Liver (tissue), 9 donors: ENCODE measurements around the gene RYR1. TPM values are rescaled to one million over a fixed set of nuclear protein-coding genes. Genes with fewer than 3 reads are reported as not detected.

Experiments used
- DNase-seq: peaks from one replicate; pipeline ENCODE4 v3.0.0-alpha.2; 2017; ENCODE audit warnings: low spot score
- H3K27ac ChIP-seq, 2 donors: one replicate each; pipeline ENCODE4 v1.7.0; 2013; ENCODE audit warnings: inconsistent platforms in 2 of 2, low read length in 2 of 2, control low read depth in 1 of 2, low read depth in 1 of 2, mild to moderate bottlenecking in 1 of 2
- H3K27me3 ChIP-seq, 4 donors: one replicate each; pipeline versions ENCODE4 v1.6.1 to v1.7.0; 2013; ENCODE audit warnings: low read length in 3 of 4, inconsistent platforms in 1 of 4, mild to moderate bottlenecking in 1 of 4, moderate library complexity in 1 of 4; ENCODE audit not compliant: control insufficient read depth in 4 of 4, insufficient read depth in 4 of 4
- H3K36me3 ChIP-seq, 4 donors: one replicate each; pipeline versions ENCODE4 v1.6.1 to v1.7.0; 2013; ENCODE audit warnings: low read length in 3 of 4, mild to moderate bottlenecking in 3 of 4, low read depth in 1 of 4, moderate library complexity in 1 of 4; ENCODE audit not compliant: control insufficient read depth in 4 of 4, insufficient read depth in 3 of 4
- H3K4me1 ChIP-seq, 4 donors: one replicate each; pipeline versions ENCODE4 v1.6.1 to v1.7.0; 2013; ENCODE audit warnings: low read length in 3 of 4, mild to moderate bottlenecking in 3 of 4, moderate library complexity in 1 of 4; ENCODE audit not compliant: control insufficient read depth in 4 of 4, insufficient read depth in 4 of 4
- H3K4me3 ChIP-seq, 3 donors: one replicate each; pipeline versions ENCODE4 v1.6.1 to v1.7.0; 2013; ENCODE audit warnings: low read length in 3 of 3, control low read depth in 1 of 3, low read depth in 1 of 3, mild to moderate bottlenecking in 1 of 3
- H3K9ac ChIP-seq, 2 donors: one replicate each; pipeline ENCODE4 v1.7.0; 2013; ENCODE audit warnings: low read length in 2 of 2, mild to moderate bottlenecking in 2 of 2, moderate library complexity in 2 of 2, control low read depth in 1 of 2, low read depth in 1 of 2
- H3K9me3 ChIP-seq, 4 donors: one replicate each; pipeline versions ENCODE4 v1.6.1 to v1.7.0; 2013; ENCODE audit warnings: low read length in 3 of 4; ENCODE audit not compliant: control insufficient read depth in 4 of 4
- EGR1 ChIP-seq, 2 donors: IDR thresholded peaks; 2 replicates each; pipeline ENCODE4 v1.6.1; 2016 to 2018; ENCODE audit warnings: antibody characterized with exemption in 2 of 2, low read depth in 2 of 2
- FOXA1 ChIP-seq: IDR thresholded peaks from 2 replicates; pipeline ENCODE4 v1.6.1; 2016; ENCODE audit warnings: antibody characterized with exemption
- FOXA2 ChIP-seq: IDR thresholded peaks from 2 replicates; pipeline ENCODE4 v1.6.1; 2016; ENCODE audit warnings: antibody characterized with exemption
- HNF4A ChIP-seq, 2 donors: conservative IDR thresholded peaks; 2 replicates each; pipeline ENCODE4 v1.6.1; 2016; ENCODE audit warnings: antibody characterized with exemption in 2 of 2, mild to moderate bottlenecking in 2 of 2
- HNF4G ChIP-seq: IDR thresholded peaks from 2 replicates; pipeline ENCODE4 v1.6.1; 2016; ENCODE audit warnings: antibody characterized with exemption
- MAX ChIP-seq: IDR thresholded peaks from 2 replicates; pipeline ENCODE4 v1.6.1; 2016; ENCODE audit warnings: antibody characterized with exemption
- NR2F2 ChIP-seq: IDR thresholded peaks from 2 replicates; pipeline ENCODE4 v1.6.1; 2016; ENCODE audit warnings: antibody characterized with exemption
- REST ChIP-seq: IDR thresholded peaks from 2 replicates; pipeline ENCODE4 v1.6.1; 2016; ENCODE audit warnings: antibody characterized with exemption, mild to moderate bottlenecking
- RXRA ChIP-seq, 2 donors: IDR thresholded peaks; 2 replicates each; pipeline ENCODE4 v1.6.1; 2017 to 2018; ENCODE audit warnings: antibody characterized with exemption in 2 of 2, mild to moderate bottlenecking in 1 of 2
- YY1 ChIP-seq: IDR thresholded peaks from 2 replicates; pipeline ENCODE4 v1.6.1; 2016; ENCODE audit warnings: antibody characterized with exemption, mild to moderate bottlenecking
- ZBTB33 ChIP-seq: IDR thresholded peaks from 2 replicates; pipeline ENCODE4 v1.6.1; 2016; ENCODE audit warnings: antibody characterized with exemption
- WGBS: extraction: QIAGEN DNeasy Blood & Tissue Kit; methylation state at CpG from one replicate; pipeline ENCODE4 v1.1.7; 2013; 5-methylcytosine and 5-hydroxymethylcytosine counted together
- polyA plus RNA-seq, 2 donors: library from polyadenylated mRNA; stranded (reverse) in 1 of 2; unstranded in 1 of 2; fragments of 200-250 nt in 1 of 2; fragments of >200 nt in 1 of 2; fragmentation: Nextera tagmentation in 1 of 2; extraction: Ambion mirVana in 1 of 2; gene quantifications; one replicate each; pipeline versions ENCODE4 v1.2.1 to v1.2.3, GENCODE V29; 2013 to 2015
- total RNA-seq, 2 donors: library from RNA; depleted of rRNA; stranded (reverse); fragments of >200 nt; gene quantifications; one replicate each; pipeline ENCODE4 v1.2.3, GENCODE V29; 2014
- donor health status: healthy.
- donor health status: healthy.
- donor health status: healthy.
- donor health status: healthy.
- donor health status: healthy.

The RYR1 gene
- total and polyA plus RNA-seq, 4 donors: 0.01 to 0.70 (median 0.29) TPM

- TF ChIP-seq REST (no peak), EGR1 (IDR thresholded peaks at IDR 0.05; ENCODE audit: low read depth in 2 of 2) (no peak), NR2F2 (no peak)
Observed at GRCh38 chr19:38528931-38529330, 95.4 kb downstream of the RYR1 start (continued).

- 100% methylated on average over 2 of the region's 2 CpGs for WGBS
Observed at GRCh38 chr19:38531515-38531914, 98.0 kb downstream of the RYR1 start.

More at GRCh38 chr19:38531515-38531914, 98.0 kb downstream of the RYR1 start:
- DNase-seq: no peak
- Histone ChIP-seq H3K27me3 (no peaks in the 10 kb centered on the region), H3K4me1 (no peaks in the 10 kb centered on the region), H3K36me3 (no peaks in the 10 kb centered on the region), H3K4me3 (no peak overlapping the region), H3K9ac (no peak overlapping the region), H3K27ac (no peak overlapping the region), H3K9me3 (peaks cover 2 to 13% (median 7%) of the 10 kb centered on the region in 4 donors)
- TF ChIP-seq HNF4G (no peak), RXRA (IDR thresholded peaks at IDR 0.05) (no peak), FOXA1 (no peak), MAX (no peak), ZBTB33 (no peak), YY1 (no peak), REST (no peak), HNF4A (conservative IDR thresholded peaks at IDR 0.05) (no peak), FOXA2 (no peak)
